Measurements from ENCODE around the gene TMEM106A. TPM values are rescaled to one million over a fixed set of nuclear protein-coding genes. Genes with fewer than 3 reads are reported as not detected.

TMEM106A gene
- total and polyA plus RNA-seq, 9 of the 15 experiments (the other 6 are each of a cell fraction or from before 2014, with no cell fraction given): 0.03 to 0.29 (median 0.15) TPM

GRCh38 chr17:43211123-43211479 lies 574 bp upstream of the TMEM106A start (continued):
- TF ChIP-seq CGGBP1 (CRISPR knock-in tag; IDR thresholded peaks at IDR 0.05): no peak
- no peak for TF ChIP-seq SIX5 (IDR thresholded peaks at IDR 0.05; ENCODE audit: borderline replicate concordance in 1 of 2, insufficient read depth in 1 of 2, low read depth in 1 of 2, low read length in 2 of 2)

GRCh38 chr17:43212641-43213490 lies 1.2 kb downstream of the TMEM106A start:
- Histone ChIP-seq H3K36me3 (ENCODE audit: control insufficient read depth, insufficient read depth, low read length) (peaks cover 16% of the 10 kb centered on the region; the same call in 2 of the 3 replicates), H3K9me3 (replicated peaks; ENCODE audit: control insufficient read depth, insufficient read depth, low read depth, low read length) (no peaks in the 10 kb centered on the region), H3K27me3 (ENCODE audit: control insufficient read depth in 2 of 2, insufficient read depth in 2 of 2, low read length in 2 of 2) (no peaks in the 10 kb centered on the region), H3K79me2 (ENCODE audit: control insufficient read depth, insufficient read depth, low read length) (no peaks in the 10 kb centered on the region), H3K4me3 (no peak overlapping the region), H2AFZ (ENCODE audit: low read depth, low read length) (no peak overlapping the region), H3K9me1 (ENCODE audit: control insufficient read depth, insufficient read depth, low read length) (no peaks in the 10 kb centered on the region), H3K4me1 (replicated peaks in 1 of 2; ENCODE audit: control insufficient read depth in 2 of 2, insufficient read depth in 2 of 2, low read length in 2 of 2) (peaks cover 3 to 9% of the 10 kb centered on the region in 2 experiments; a peak in 2 of 5 replicates), H3K27ac (ENCODE audit: extremely low read depth, low read depth, low read length) (no peak overlapping the region), H3K4me2 (ENCODE audit: insufficient read depth, low read length) (no peak overlapping the region), H4K20me1 (replicated peaks; ENCODE audit: control insufficient read depth, insufficient read depth, low read length) (no peaks in the 10 kb centered on the region), H3K9ac (ENCODE audit: insufficient read depth in 1 of 2, low read depth in 2 of 2, low read length in 2 of 2) (peak overlapping the region in 1 of 2 experiments; percentile 11; a peak in 1 of 4 replicates)
- in situ Hi-C loops (cut with MboI) (no loop called here), intact Hi-C loops (cut with micrococcal nuclease) (no loop called here)
- TF ChIP-seq TEAD2 (tag; IDR thresholded peaks at IDR 0.05) (no peak), MAFF (IDR thresholded peaks at IDR 0.05; ENCODE audit: low read length) (peak; percentile 33; the same call in 1 of the 2 replicates), PCBP1 (IDR thresholded peaks at IDR 0.05; ENCODE audit: low read depth, low read length, poor library complexity, severe bottlenecking) (no peak), C11orf30 (IDR thresholded peaks at IDR 0.05; ENCODE audit: low read depth) (peak; percentile 63), TGIF2 (CRISPR knock-in tag; IDR thresholded peaks at IDR 0.05) (no peak), MAFG (tag; conservative IDR thresholded peaks at IDR 0.05) (0 out of 2 replicates have a peak, but pooled peaks have one; percentile 13), MAZ (CRISPR knock-in tag; conservative IDR thresholded peaks at IDR 0.05 in 1 of 2, IDR thresholded peaks at IDR 0.05 in 1 of 2) (no peak), ZNF316 (IDR thresholded peaks at IDR 0.05) (peak; percentile 69)
- TF ChIP-seq, protein P1, sequence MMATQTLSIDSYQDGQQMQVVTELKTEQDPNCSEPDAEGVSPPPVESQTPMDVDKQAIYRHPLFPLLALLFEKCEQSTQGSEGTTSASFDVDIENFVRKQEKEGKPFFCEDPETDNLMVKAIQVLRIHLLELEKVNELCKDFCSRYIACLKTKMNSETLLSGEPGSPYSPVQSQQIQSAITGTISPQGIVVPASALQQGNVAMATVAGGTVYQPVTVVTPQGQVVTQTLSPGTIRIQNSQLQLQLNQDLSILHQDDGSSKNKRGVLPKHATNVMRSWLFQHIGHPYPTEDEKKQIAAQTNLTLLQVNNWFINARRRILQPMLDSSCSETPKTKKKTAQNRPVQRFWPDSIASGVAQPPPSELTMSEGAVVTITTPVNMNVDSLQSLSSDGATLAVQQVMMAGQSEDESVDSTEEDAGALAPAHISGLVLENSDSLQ (IDR thresholded peaks at IDR 0.05): peak; percentile 24; the same call in 1 of the 2 replicates
- BruUV-seq (replicated peaks): no TSS peak
- ChIA-PET CTCF (ENCODE audit: low intra/inter-chr PET ratio) (interaction anchor here (0.5 kb wide), 1 partner anchor 30 kb away, joined by 4 read pairs; no protein-coding TSS in a partner anchor), POLR2A (interaction anchor here (0.6 to 4.3 kb wide), 7 partner anchors 10 to 389 kb away, joined by 3 to 23 read pairs (median 3); partner anchors contain the start of gene BECN1)
- no peak for DNase-seq (ENCODE audit: extremely low read depth in 1 of 4, low spot score in 3 of 4)
- 43% methylated on average over 7 of the region's 7 CpGs for WGBS (ENCODE audit: insufficient coverage, low coverage, missing lambda C conversion rate)
- ATAC-seq: no peak
- FAIRE-seq: no peak

Data from K562 (cell line).